Panc1 (cell line): ENCODE data around the gene ZC3H12D. TPM values are rescaled to one million over a fixed set of nuclear protein-coding genes. Genes with fewer than 3 reads are reported as not detected.

ENCODE experiments used
- ATAC-seq: fragments of 200-7000 bp; cut with Tn5 transposase; 2 replicates; pipeline ENCODE4 v1.9.1; 2020; ENCODE audit warnings: mild to moderate bottlenecking, moderate library complexity
- Bru-seq: library from RNA; stranded (reverse); fragments of 400-500 nt; gene quantifications from one replicate; lab custom pipeline; 2021; lab: Mats Ljungman, UMichigan
- BruChase-seq, 2 experiments: library from RNA; stranded (reverse); fragments of 400-500 nt; gene quantifications; one replicate each; lab custom pipeline; 2021; lab: Mats Ljungman, UMichigan
- BruUV-seq: library from RNA; stranded (reverse); fragments of 400-500 nt; replicated peaks from 2 replicates; lab custom pipeline; 2021; lab: Mats Ljungman, UMichigan
- CTCF ChIA-PET: fragments of 300-600 bp; sonication (Branson Sonifier 250); formaldehyde crosslinking; loops from one replicate; lab custom pipeline; 2022; ENCODE audit warnings: antibody characterized with exemption; lab: Charles Lee
- POLR2A ChIA-PET: fragments of 300-600 bp; sonication (Branson Sonifier 250); formaldehyde crosslinking; loops from one replicate; lab custom pipeline; 2022; ENCODE audit warnings: antibody characterized with exemption; lab: Charles Lee
- DNase-seq: peaks from one replicate; pipeline ENCODE4 v3.0.0-alpha.2; 2010; ENCODE audit warnings: low read depth, low spot score
- H3K27ac ChIP-seq: 2 replicates; pipeline ENCODE4 v1.5.1; 2011; ENCODE audit warnings: mild to moderate bottlenecking, low read length, inconsistent platforms
- H3K27me3 ChIP-seq: fragments of 200-500 bp; sonication (Bioruptor generic); 2 replicates; pipeline ENCODE4 v1.6.0; 2014; ENCODE audit warnings: low read length, inconsistent platforms; ENCODE audit not compliant: control insufficient read depth, insufficient read depth
- H3K36me3 ChIP-seq: fragments of 200-500 bp; sonication (Bioruptor generic); 2 replicates; pipeline ENCODE4 v1.5.1; 2014; ENCODE audit warnings: inconsistent platforms, mild to moderate bottlenecking, low read length, moderate library complexity; ENCODE audit not compliant: control insufficient read depth, insufficient read depth
- H3K4me1 ChIP-seq: 2 replicates; pipeline ENCODE4 v1.5.1; 2011; ENCODE audit warnings: inconsistent platforms, mild to moderate bottlenecking, low read length, moderate library complexity; ENCODE audit not compliant: control insufficient read depth, insufficient read depth
- H3K4me3 ChIP-seq, 2 experiments: 2 replicates each; pipeline ENCODE4 v1.5.1; 2011 to 2012; ENCODE audit warnings: low read depth in 2 of 2, low read length in 2 of 2, mild to moderate bottlenecking in 2 of 2, inconsistent platforms in 1 of 2, moderate library complexity in 1 of 2
- H3K9me3 ChIP-seq: fragments of 200-500 bp; sonication (Bioruptor generic); 2 replicates; pipeline ENCODE4 v1.5.1; 2014; ENCODE audit warnings: low read depth, mild to moderate bottlenecking, inconsistent platforms, low read length, moderate library complexity; ENCODE audit not compliant: control insufficient read depth, insufficient read depth
- POLR2AphosphoS5 ChIP-seq: IDR thresholded peaks from 2 replicates; pipeline ENCODE4 v1.6.1; 2012; ENCODE audit warnings: mild to moderate bottlenecking, low read depth, low read length, moderate library complexity
- REST ChIP-seq, 2 experiments: IDR thresholded peaks; 2 replicates each; pipeline ENCODE4 v1.6.1; 2011 to 2012; ENCODE audit warnings: low read depth in 2 of 2, control low read depth in 1 of 2, low read length in 1 of 2, mild to moderate bottlenecking in 1 of 2, moderate library complexity in 1 of 2; ENCODE audit not compliant: insufficient read depth in 1 of 2
- SIN3A ChIP-seq: IDR thresholded peaks from 2 replicates; pipeline ENCODE4 v1.6.1; 2012; ENCODE audit warnings: low read depth, mild to moderate bottlenecking, low read length, moderate library complexity, borderline replicate concordance; ENCODE audit not compliant: insufficient read depth
- TCF7L2 ChIP-seq: IDR thresholded peaks from 2 replicates; pipeline ENCODE4 v1.6.1; 2011; ENCODE audit warnings: mild to moderate bottlenecking, low read depth, low read length, inconsistent platforms
- in situ Hi-C: cut with HindIII; loops from 2 replicates; pipeline ENCODE4 v1.10.0; 2016; ENCODE audit warnings: low sequenced_read_pairs, low pct_unique_long_range_greater_than_20kb
- intact Hi-C: fragments of 100-400 bp; cut with micrococcal nuclease; formaldehyde crosslinking; loops from one replicate; pipeline ENCODE4 v1.10.0; 2022; ENCODE audit not compliant: unreplicated experiment
- long read RNA-seq: library from polyadenylated mRNA; unstranded; transcript quantifications from one replicate; pipeline ENCODE4 v2.0.0, GENCODE V29; 2021; ENCODE audit not compliant: unreplicated experiment
- polyA plus RNA-seq: library from polyadenylated mRNA; unstranded; fragments of >200 nt; gene quantifications from one replicate; pipeline ENCODE4 v1.2.1, GENCODE V29; 2012; ENCODE audit warnings: missing spikeins; ENCODE audit not compliant: insufficient read length
- total RNA-seq: library from RNA; stranded (reverse); gene quantifications from one replicate; pipeline ENCODE4 v1.2.1, GENCODE V29; 2021; ENCODE audit not compliant: unreplicated experiment
- TF ChIP-seq, protein P1 (sequence below): fragments of 450-650 bp; IDR thresholded peaks from 2 replicates; pipeline ENCODE4 v1.5.1; 2017; ENCODE audit warnings: mild to moderate bottlenecking

ZC3H12D gene
- 0.26 TPM for total RNA-seq
- polyA plus RNA-seq: not detected
- Bru-seq, nascent RNA: percentile 23 among the genes with signal in this experiment
- BruChase-seq, experiment 1, labeled RNA remaining after a 2-hour chase: percentile 23 among the genes with signal in this experiment
- percentile 23 among the genes with signal in this experiment for BruChase-seq, experiment 2, labeled RNA remaining after a 6-hour chase
- long read RNA-seq: 0 reads

DNA sequence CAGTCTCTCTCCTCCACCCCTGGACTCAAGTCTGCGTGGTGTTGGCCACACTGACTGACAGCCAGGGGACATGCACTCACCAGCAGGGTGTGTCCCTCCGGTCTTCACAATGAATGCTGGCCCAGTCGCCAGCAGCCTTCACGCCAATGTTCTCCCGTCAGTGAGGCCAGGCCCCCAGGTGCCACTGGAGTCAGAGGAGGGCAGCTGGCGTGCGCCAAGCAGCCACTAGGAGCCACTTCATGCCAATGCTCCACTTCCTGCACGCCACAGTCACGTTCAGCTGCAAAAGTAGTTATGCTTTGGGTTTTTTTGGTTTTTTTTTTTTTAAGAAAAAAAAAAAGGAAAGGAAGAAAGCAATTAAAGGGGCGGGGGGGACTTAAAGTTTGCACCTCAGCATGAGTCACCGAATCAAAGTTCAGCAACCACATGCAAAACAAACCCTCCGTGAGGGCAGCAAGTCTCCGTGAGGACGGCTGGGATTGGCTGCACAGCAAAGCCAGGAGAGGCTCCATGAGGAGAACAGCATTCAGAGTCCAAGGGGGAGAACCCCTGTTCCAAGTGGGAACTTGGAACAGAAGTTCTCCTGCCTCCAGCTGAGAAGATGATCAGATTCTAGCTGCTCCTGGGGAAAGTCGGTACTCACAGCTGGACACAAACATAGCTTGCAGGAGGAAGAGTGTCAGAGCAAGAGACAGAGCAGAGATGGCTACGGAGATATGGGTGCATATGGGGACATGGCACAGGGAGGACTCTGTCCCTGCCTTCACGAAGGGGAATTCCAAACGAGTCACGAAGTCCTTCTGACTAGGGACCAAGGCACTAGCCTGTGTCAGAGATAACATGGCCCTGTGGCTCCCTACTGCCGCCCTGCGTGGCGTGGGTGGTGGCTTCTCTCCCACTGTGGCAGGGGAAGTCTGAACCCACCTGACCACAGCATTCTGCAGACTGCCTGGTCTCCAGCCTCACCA, at the start of gene ZC3H12D:
Gene ZC3H12D, minus strand, starts transcription at position 282 of the 968 bp plus-strand sequence. CDS start 10,471 bp downstream, outside the sequence.
- no peaks in the 10 kb centered on the region for H3K36me3 ChIP-seq
- POLR2A ChIA-PET: interaction anchor here (0.5 kb wide), 1 partner anchor 38 kb away, joined by 3 read pairs; no protein-coding TSS in a partner anchor
- TF ChIP-seq SIN3A (no peak), REST (IDR thresholded peaks at IDR 0.05; ENCODE audit: insufficient read depth in 1 of 2, low read depth in 2 of 2, low read length in 1 of 2) (no peak), POLR2AphosphoS5 (no peak), TCF7L2 (no peak)
- TF ChIP-seq, protein P1, sequence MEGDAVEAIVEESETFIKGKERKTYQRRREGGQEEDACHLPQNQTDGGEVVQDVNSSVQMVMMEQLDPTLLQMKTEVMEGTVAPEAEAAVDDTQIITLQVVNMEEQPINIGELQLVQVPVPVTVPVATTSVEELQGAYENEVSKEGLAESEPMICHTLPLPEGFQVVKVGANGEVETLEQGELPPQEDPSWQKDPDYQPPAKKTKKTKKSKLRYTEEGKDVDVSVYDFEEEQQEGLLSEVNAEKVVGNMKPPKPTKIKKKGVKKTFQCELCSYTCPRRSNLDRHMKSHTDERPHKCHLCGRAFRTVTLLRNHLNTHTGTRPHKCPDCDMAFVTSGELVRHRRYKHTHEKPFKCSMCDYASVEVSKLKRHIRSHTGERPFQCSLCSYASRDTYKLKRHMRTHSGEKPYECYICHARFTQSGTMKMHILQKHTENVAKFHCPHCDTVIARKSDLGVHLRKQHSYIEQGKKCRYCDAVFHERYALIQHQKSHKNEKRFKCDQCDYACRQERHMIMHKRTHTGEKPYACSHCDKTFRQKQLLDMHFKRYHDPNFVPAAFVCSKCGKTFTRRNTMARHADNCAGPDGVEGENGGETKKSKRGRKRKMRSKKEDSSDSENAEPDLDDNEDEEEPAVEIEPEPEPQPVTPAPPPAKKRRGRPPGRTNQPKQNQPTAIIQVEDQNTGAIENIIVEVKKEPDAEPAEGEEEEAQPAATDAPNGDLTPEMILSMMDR: no peak
- no peaks in the 10 kb centered on the region for H3K4me1 ChIP-seq
- in situ Hi-C loops: no loop called here
- H3K27ac ChIP-seq: no peak within 1 kb of the TSS
- no peaks in the 10 kb centered on the region for H3K9me3 ChIP-seq
- intact Hi-C loops: no loop called here
- no TSS peak for BruUV-seq
- peak; percentile 48; the same call in 1 of the 2 replicates for ATAC-seq
- no peak for DNase-seq
- no peak within 1 kb of the TSS for H3K4me3 ChIP-seq
- CTCF ChIA-PET: interaction anchor here (1.2 kb wide), 1 partner anchor 457 kb away, joined by 3 read pairs; no protein-coding TSS in a partner anchor
- no peaks in the 10 kb centered on the region for H3K27me3 ChIP-seq

GRCh38 chr6:149529650-149530049, 44.8 kb upstream of the ZC3H12D start:
- peaks cover 23% of the 10 kb centered on the region for H3K36me3 ChIP-seq
- CTCF ChIA-PET: no interaction called here

More at GRCh38 chr6:149529650-149530049, 44.8 kb upstream of the ZC3H12D start:
- no peaks in the 10 kb centered on the region for H3K4me1 ChIP-seq
- H3K4me3 ChIP-seq: no peak overlapping the region
- TF ChIP-seq TCF7L2 (no peak), SIN3A (no peak), POLR2AphosphoS5 (no peak), REST (IDR thresholded peaks at IDR 0.05; ENCODE audit: insufficient read depth in 1 of 2, low read depth in 2 of 2, low read length in 1 of 2) (no peak)
- TF ChIP-seq, protein P1: no peak
- POLR2A ChIA-PET: interaction anchor here (0.6 to 0.9 kb wide), 2 partner anchors 83 to 438 kb away, joined by 5 to 6 read pairs; no protein-coding TSS in a partner anchor
- H3K9me3 ChIP-seq: no peaks in the 10 kb centered on the region
- no peak overlapping the region for H3K27ac ChIP-seq
- BruUV-seq: no TSS peak
- ATAC-seq (no peak), DNase-seq (no peak)
- H3K27me3 ChIP-seq: no peaks in the 10 kb centered on the region
- in situ Hi-C loops (no loop called here), intact Hi-C loops (no loop called here)
